K562 (cell line): Measurements from ENCODE around the gene PEX10. TPM values are rescaled to one million over a fixed set of nuclear protein-coding genes. Genes with fewer than 3 reads are reported as not detected.

Source experiments
- ATF7 ChIP-seq: fragments of 450-650 bp; IDR thresholded peaks from 2 replicates; pipeline ENCODE4 v1.7.1; 2014; ENCODE audit warnings: mild to moderate bottlenecking, moderate library complexity
- MTA3 ChIP-seq: fragments of 450-650 bp; formaldehyde crosslinking; IDR thresholded peaks from 2 replicates; pipeline ENCODE4 v1.6.1; 2017; ENCODE audit warnings: mild to moderate bottlenecking, borderline replicate concordance
- polyA plus RNA-seq, 8 experiments: library from polyadenylated mRNA; depleted of rRNA in 4 of 8; stranded (reverse) in 5 of 8; unstranded in 3 of 8; fragments of >200 nt; fragmentation: Nextera tagmentation in 2 of 8; fragmentation: Illumina TruSeq in 1 of 8; extraction: Ambion mirVana in 2 of 8; extraction: Trizol in 1 of 8; gene quantifications; 2 replicates each; pipeline versions ENCODE4 v1.2.1 to v1.2.3, GENCODE V29; 2011 to 2014; ENCODE audit warnings: inconsistent platforms in 1 of 8, missing spikeins in 1 of 8
- total RNA-seq, 7 experiments: library from RNA; depleted of rRNA in 6 of 7; stranded (reverse); fragments of >200 nt in 6 of 7; fragmentation: Illumina TruSeq in 2 of 7; extraction: Trizol in 2 of 7; gene quantifications; 2 replicates each; pipeline versions ENCODE4 v1.2.1 to v1.2.3, GENCODE V29; 2011 to 2021; ENCODE audit warnings: low replicate concordance in 1 of 7
- TF ChIP-seq, protein P1 (sequence below), 2 experiments: fragments of 450-650 bp; IDR thresholded peaks; 2 replicates each; pipeline ENCODE4 v1.6.1; 2016; ENCODE audit warnings: mild to moderate bottlenecking in 2 of 2, borderline replicate concordance in 1 of 2, low read depth in 1 of 2, moderate library complexity in 1 of 2

The PEX10 gene
- total and polyA plus RNA-seq, 9 of the 15 experiments (the other 6 are each of a cell fraction or from before 2014, with no cell fraction given) = 0.03 to 26.2 (median 8.7) TPM

DNA sequence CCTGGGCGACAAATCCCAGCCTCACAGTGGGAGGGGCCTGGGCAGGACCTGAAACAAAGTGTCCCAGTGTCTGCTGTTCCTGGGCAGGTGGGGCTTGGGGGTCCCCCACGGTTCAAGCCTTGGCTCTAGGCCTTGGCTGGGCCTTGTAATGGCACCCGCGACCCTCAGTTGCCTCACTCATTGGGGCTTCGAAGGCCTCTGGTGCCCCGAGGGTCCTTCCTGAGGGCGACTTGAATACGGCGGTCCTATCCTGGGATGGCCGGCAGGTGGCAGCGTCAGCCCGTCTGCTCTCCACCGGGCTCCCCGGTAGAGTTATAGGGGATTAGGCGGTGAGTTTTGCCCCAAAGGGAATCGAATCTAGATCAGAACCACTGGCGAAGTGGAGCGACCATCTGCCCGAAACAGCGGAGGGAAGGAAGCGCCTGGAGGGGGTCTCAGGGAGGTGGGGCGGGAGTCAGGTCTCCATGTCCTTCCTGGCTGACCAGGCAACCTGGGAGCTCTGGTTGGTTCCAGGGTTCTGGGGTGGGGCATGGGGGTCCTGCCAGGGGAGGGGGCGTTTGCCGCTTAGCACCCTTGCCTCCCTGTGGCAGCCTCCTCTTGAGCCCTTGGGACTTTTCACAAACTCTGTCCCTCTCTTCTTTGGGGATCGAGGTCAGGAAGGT is 2.1 kb upstream of the PEX10 start (continued):
- TF ChIP-seq, protein P1, sequence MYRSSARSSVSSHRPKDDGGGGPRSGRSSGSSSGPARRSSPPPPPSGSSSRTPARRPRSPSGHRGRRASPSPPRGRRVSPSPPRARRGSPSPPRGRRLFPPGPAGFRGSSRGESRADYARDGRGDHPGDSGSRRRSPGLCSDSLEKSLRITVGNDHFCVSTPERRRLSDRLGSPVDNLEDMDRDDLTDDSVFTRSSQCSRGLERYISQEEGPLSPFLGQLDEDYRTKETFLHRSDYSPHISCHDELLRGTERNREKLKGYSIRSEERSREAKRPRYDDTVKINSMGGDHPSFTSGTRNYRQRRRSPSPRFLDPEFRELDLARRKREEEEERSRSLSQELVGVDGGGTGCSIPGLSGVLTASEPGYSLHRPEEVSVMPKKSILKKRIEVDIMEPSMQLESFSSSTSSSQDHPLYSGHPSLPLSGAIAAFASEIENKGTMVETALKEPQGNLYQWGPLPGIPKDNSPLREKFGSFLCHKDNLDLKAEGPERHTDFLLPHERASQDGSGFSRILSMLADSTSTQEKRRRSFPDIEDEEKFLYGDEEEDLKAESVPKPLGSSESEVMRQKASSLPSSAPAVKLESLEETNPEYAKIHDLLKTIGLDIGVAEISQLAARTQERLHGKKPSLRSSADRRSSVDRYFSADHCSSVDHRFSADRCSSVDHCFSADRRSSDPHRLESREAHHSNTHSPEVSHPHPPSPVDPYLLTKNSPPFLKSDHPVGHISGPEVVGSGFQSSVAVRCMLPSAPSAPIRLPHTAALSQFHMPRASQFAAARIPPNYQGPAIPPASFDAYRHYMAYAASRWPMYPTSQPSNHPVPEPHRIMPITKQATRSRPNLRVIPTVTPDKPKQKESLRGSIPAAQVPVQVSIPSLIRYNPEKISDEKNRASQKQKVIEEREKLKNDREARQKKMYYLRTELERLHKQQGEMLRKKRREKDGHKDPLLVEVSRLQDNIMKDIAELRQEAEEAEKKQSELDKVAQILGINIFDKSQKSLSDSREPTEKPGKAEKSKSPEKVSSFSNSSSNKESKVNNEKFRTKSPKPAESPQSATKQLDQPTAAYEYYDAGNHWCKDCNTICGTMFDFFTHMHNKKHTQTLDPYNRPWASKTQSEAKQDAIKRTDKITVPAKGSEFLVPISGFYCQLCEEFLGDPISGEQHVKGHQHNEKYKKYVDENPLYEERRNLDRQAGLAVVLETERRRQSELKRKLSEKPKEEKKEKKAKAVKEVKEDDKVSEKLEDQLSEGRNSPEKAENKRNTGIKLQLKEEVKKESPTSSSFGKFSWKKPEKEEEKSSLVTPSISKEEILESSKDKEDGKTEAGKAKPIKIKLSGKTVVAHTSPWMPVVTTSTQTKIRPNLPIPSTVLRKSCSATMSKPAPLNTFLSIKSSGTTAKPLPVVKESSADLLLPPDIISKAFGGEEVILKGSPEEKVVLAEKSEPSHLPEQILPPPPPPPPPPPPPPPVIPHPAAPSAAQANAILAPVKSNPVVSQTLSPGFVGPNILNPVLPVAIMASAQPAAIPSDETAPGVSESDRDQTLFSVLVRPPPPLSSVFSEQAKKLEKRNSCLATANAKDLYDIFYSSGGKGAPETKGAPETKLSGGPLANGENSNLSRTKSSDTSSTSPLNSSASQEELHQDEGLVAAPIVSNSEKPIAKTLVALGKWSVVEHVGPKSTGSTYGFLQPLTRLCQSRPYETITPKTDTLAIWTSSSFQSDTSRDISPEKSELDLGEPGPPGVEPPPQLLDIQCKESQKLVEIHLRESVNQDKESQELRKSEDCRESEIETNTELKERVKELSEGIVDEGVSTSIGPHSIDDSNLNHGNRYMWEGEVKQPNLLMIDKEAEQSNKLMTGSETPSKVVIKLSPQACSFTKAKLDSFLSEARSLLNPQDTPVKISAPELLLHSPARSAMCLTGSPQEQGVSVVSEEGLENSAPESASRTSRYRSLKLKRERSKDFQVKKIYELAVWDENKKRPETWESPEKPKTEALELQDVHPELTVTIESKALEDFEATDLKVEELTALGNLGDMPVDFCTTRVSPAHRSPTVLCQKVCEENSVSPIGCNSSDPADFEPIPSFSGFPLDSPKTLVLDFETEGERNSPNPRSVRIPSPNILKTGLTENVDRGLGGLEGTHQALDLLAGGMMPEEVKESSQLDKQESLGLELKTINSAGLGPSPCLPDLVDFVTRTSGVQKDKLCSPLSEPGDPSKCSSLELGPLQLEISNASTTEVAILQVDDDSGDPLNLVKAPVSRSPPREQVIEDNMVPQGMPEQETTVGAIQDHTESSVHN (IDR thresholded peaks at IDR 0.05; ENCODE audit: borderline replicate concordance in 1 of 2, low read depth in 1 of 2) = no peak
- TF ChIP-seq ATF7 (0 out of 2 replicates have a peak, but pooled peaks have one; percentile 16), MTA3 (peak; percentile 69; the same call in 1 of the 2 replicates)
